Bronchial epithelial cell (primary cell): ENCODE results near the gene MVK. TPM values are rescaled to one million over a fixed set of nuclear protein-coding genes. Genes with fewer than 3 reads are reported as not detected.

Source experiments
- DNase-seq: peaks from one replicate; pipeline ENCODE4 v3.0.0-alpha.2; 2010; ENCODE audit warnings: low read depth
- FAIRE-seq: peaks from 2 replicates; lab custom pipeline; 2011; peaks lifted over from hg19 to GRCh38; lab: Jason Lieb, UNC
- H3K27me3 ChIP-seq: 2 replicates; pipeline ENCODE4 v1.5.1; 2011; ENCODE audit warnings: low read length; ENCODE audit not compliant: control insufficient read depth, insufficient read depth
- H3K36me3 ChIP-seq: 2 replicates; pipeline ENCODE4 v1.5.1; 2011; ENCODE audit warnings: low read length; ENCODE audit not compliant: control insufficient read depth, insufficient read depth
- H3K4me3 ChIP-seq: 2 replicates; pipeline ENCODE4 v1.5.1; 2011; ENCODE audit warnings: mild to moderate bottlenecking, low read depth, low read length, control low read depth
- total RNA-seq: library from RNA; depleted of rRNA; stranded (reverse); fragments of >200 nt; gene quantifications from 2 replicates; pipeline ENCODE4 v1.2.1, GENCODE V29; 2014
- TF ChIP-seq, protein P1 (sequence below): IDR thresholded peaks from 2 replicates; pipeline ENCODE4 v1.5.1; 2011; ENCODE audit warnings: mild to moderate bottlenecking, moderate library complexity, low read length, control low read depth, inconsistent platforms; ENCODE audit not compliant: insufficient read depth, severe bottlenecking

Gene MVK
- total RNA-seq, 1 donor from 2014 or later: 16.1 TPM

DNA sequence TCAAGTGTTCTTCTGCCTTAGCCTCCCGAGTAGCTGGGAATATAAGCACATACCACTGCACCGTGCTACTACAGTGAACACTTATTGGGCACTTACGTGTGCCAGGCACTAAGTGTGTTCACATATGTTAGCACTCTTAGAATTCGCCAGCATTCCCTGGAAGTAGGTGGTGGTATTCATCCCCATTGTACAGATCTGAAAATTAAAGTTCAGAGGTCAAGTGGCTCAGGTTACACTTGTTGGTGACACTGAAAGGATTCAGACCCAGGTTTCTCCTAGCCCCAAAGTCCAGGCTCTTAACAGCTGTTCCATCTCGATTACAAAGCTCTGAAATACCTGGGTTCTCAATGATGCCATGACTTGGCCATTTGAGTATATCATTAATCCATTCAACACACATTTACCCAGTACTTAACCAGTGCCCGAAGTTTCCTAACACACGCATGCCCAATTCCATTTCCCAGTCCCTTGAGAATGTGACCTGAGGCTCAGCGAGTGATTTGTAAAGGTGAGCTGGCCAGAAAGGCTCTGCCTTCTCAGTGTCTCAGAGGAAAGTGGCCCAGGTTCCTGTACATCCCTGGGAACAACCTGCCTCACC is 4.8 kb downstream of the MVK start:
- FAIRE-seq (no peak), DNase-seq (no peak)
- no peak overlapping the region for H3K4me3 ChIP-seq
- TF ChIP-seq, protein P1, sequence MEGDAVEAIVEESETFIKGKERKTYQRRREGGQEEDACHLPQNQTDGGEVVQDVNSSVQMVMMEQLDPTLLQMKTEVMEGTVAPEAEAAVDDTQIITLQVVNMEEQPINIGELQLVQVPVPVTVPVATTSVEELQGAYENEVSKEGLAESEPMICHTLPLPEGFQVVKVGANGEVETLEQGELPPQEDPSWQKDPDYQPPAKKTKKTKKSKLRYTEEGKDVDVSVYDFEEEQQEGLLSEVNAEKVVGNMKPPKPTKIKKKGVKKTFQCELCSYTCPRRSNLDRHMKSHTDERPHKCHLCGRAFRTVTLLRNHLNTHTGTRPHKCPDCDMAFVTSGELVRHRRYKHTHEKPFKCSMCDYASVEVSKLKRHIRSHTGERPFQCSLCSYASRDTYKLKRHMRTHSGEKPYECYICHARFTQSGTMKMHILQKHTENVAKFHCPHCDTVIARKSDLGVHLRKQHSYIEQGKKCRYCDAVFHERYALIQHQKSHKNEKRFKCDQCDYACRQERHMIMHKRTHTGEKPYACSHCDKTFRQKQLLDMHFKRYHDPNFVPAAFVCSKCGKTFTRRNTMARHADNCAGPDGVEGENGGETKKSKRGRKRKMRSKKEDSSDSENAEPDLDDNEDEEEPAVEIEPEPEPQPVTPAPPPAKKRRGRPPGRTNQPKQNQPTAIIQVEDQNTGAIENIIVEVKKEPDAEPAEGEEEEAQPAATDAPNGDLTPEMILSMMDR: no peak
- no peaks in the 10 kb centered on the region for H3K27me3 ChIP-seq
- peaks cover 11% of the 10 kb centered on the region for H3K36me3 ChIP-seq

DNA sequence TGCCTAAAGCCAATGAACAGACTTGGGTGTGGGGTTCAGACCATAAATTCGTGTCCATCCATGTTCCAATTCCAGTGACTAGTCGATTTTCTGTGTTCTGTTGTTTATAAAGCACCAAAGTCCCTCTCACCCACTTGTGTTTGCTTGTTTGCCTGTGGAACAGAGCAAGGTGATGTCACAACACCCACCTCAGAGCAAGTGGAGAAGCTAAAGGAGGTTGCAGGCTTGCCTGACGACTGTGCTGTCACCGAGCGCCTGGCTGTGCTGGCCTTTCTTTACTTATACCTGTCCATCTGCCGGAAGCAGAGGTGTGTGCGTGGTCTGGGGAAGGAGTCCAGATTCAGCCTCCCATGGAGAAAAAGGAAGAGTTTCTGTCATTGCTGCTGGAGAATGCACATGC is 6.0 kb downstream of the MVK start:
- Histone ChIP-seq H3K27me3 (no peaks in the 10 kb centered on the region), H3K4me3 (no peak overlapping the region), H3K36me3 (peaks cover 12% of the 10 kb centered on the region)
- FAIRE-seq (no peak), DNase-seq (no peak)
- TF ChIP-seq, protein P1: no peak

DNA sequence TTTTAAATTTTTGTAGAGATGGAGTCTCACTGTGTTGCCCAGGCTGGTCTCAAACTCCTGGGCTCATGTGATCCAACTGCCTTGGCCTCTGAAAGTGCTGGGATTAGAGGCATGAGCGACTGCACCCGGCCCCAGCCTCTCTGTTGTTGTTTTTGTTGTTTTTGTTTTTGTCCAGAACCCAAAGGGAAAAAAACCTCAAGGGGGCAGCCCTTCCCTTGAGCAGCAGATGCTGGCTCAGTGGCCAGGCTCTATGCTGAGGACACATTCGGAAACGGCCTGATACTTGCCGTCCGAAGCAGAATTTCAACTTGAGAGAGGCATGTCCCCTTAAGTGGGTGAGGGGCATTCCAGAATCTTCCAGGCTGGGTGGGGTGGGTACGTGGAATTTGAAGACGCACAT is 6.7 kb downstream of the MVK start:
- H3K36me3 ChIP-seq: peaks cover 11% of the 10 kb centered on the region
- TF ChIP-seq, protein P1: peak; percentile 3
- DNase-seq: no peak
- no peaks in the 10 kb centered on the region for H3K27me3 ChIP-seq
- FAIRE-seq: no peak
- H3K4me3 ChIP-seq: no peak overlapping the region

DNA sequence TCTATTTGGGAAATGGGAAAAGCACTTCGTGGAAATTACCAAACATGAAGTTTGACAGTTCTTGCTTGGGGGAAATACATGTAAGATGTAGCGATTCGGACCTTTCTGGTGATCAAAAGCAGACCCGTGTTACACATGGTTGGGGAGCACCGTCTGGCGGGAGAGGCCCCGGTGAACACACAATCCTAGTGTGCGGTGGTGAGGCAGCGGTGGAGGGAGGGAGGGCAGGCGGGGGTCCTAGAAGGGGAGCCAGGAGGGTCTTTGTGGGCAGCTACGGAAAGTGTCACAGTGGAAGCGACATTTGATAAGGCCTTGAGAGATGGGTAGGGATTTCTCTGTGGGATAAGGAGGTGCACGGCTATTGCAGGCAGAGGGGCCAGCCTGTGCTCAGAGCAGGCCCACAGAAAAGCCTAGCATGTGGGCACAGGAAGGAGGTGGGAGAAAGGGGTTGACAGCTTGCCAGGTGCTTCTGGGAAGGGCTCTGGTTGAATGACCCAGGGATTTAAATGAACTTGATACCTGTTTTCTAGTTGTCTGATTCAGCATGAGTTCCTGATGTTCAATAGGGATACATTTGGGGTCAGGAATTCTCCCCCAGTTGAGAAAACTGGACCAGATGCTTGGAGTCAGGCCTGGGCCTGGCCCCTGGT is 7.2 kb downstream of the MVK start:
- H3K36me3 ChIP-seq: peaks cover 13% of the 10 kb centered on the region
- no peak overlapping the region for H3K4me3 ChIP-seq
- no peak for FAIRE-seq
- peak; percentile 18 for DNase-seq
- TF ChIP-seq, protein P1: no peak
- H3K27me3 ChIP-seq: no peaks in the 10 kb centered on the region

DNA sequence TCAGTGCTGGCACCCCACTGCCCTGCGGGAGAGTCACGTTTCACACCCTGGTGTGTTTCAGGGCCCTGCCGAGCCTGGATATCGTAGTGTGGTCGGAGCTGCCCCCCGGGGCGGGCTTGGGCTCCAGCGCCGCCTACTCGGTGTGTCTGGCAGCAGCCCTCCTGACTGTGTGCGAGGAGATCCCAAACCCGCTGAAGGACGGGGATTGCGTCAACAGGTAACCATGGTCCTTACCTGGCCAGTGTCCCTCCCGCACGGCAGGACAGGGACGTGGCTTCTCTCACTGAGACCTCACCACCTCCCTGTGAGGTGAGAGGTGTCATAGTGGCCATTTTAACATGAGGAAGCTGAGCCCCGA is 7.7 kb downstream of the MVK start:
- TF ChIP-seq, protein P1: no peak
- Histone ChIP-seq H3K36me3 (peaks cover 10% of the 10 kb centered on the region), H3K27me3 (no peaks in the 10 kb centered on the region), H3K4me3 (no peak overlapping the region)
- FAIRE-seq (no peak), DNase-seq (no peak)
